Upper lobe of right lung (tissue), 1 donor: Measurements from ENCODE around the gene TMC2. TPM values are rescaled to one million over a fixed set of nuclear protein-coding genes. Genes with fewer than 3 reads are reported as not detected.

Experiments
- ATAC-seq: fragments of 200-7000 bp; cut with Tn5 transposase; one replicate; pipeline ENCODE4 v1.9.1; 2020; ENCODE audit warnings: mild to moderate bottlenecking, moderate library complexity
- DNase-seq: peaks from one replicate; pipeline ENCODE4 v3.0.0-alpha.2; 2020
- H3K27ac ChIP-seq: fragments of 200-600 bp; one replicate; pipeline ENCODE4 v1.8.0; 2022
- H3K27me3 ChIP-seq: fragments of 200-600 bp; one replicate; pipeline ENCODE4 v1.8.0; 2022; ENCODE audit warnings: mild to moderate bottlenecking
- H3K36me3 ChIP-seq: fragments of 200-600 bp; one replicate; pipeline ENCODE4 v1.8.0; 2022
- H3K4me1 ChIP-seq: fragments of 200-600 bp; one replicate; pipeline ENCODE4 v1.8.0; 2022
- H3K4me3 ChIP-seq: fragments of 200-600 bp; one replicate; pipeline ENCODE4 v1.8.0; 2022; ENCODE audit warnings: mild to moderate bottlenecking
- H3K9me3 ChIP-seq: fragments of 200-600 bp; one replicate; pipeline ENCODE4 v1.8.0; 2022
- intact Hi-C: fragments of 100-400 bp; cut with DNase I; formaldehyde crosslinking; loops from one replicate; pipeline ENCODE4 v1.11.0; 2022
- total RNA-seq: library from RNA; stranded (reverse); fragmentation: NEBNext Ultra II Directional; extraction: Animal tissue kit (Norgen Biotek cat#: 25700); gene quantifications from one replicate; pipeline ENCODE4 v1.2.1, GENCODE V29; 2021
- TF ChIP-seq, protein P1 (sequence below): fragments of 200-600 bp; IDR thresholded peaks from one replicate; pipeline ENCODE4 v1.8.0; 2022; ENCODE audit warnings: antibody characterized with exemption
- donor health status: DM: no; HTN: yes; CAD: no; lungs with severe emphysema.

Gene TMC2
- total RNA-seq, 1 donor from 2014 or later, result 0.43 TPM

DNA sequence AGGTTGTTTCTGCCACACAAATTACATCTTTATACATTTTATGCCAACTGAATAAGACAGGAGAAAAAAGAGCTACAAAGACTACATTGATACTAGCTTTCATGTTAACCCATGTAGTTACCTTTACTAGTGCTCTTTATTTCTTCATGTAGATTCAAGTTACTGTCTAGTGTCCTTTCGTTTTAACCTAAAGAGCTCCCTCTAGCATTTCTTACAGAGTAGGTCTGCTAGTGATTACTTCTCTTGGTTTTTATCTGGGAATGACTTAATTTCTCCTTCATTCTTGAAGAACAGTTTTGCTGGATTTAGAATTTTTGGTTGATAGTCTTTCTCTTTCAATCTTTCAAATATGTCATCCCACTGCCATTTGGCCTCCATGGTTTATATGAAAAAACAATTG is 94.9 kb downstream of the TMC2 start:
- ATAC-seq, result no peak
- Histone ChIP-seq H3K9me3 (no peaks in the 10 kb centered on the region), H3K4me1 (no peaks in the 10 kb centered on the region), H3K4me3 (no peak overlapping the region), H3K27me3 (no peaks in the 10 kb centered on the region), H3K27ac (no peak overlapping the region), H3K36me3 (no peaks in the 10 kb centered on the region)
- intact Hi-C loops, result no loop called here
- no peak for DNase-seq
- TF ChIP-seq, protein P1, sequence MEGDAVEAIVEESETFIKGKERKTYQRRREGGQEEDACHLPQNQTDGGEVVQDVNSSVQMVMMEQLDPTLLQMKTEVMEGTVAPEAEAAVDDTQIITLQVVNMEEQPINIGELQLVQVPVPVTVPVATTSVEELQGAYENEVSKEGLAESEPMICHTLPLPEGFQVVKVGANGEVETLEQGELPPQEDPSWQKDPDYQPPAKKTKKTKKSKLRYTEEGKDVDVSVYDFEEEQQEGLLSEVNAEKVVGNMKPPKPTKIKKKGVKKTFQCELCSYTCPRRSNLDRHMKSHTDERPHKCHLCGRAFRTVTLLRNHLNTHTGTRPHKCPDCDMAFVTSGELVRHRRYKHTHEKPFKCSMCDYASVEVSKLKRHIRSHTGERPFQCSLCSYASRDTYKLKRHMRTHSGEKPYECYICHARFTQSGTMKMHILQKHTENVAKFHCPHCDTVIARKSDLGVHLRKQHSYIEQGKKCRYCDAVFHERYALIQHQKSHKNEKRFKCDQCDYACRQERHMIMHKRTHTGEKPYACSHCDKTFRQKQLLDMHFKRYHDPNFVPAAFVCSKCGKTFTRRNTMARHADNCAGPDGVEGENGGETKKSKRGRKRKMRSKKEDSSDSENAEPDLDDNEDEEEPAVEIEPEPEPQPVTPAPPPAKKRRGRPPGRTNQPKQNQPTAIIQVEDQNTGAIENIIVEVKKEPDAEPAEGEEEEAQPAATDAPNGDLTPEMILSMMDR, result no peak

DNA sequence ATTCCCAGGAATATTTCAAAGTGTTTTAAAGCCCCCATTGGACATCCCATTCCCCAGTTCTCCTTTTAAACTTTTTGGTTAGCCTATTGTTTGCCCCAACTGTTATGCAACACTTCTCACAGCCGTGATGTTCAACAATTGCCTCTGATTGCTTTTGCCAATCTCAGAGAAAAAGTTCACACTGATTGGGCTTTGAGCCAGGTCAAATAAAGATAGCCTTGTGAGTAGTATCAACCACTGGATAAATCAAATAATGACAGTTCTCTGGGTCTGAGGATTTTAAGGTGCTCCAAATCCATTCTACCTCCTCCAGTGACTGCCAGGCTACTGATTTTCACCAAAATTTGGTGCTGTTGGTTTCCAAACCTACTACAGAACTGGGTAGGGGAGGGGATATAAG is 97.0 kb downstream of the TMC2 start:
- TF ChIP-seq, protein P1, result no peak
- no peak for DNase-seq
- intact Hi-C loops, result no loop called here

DNA sequence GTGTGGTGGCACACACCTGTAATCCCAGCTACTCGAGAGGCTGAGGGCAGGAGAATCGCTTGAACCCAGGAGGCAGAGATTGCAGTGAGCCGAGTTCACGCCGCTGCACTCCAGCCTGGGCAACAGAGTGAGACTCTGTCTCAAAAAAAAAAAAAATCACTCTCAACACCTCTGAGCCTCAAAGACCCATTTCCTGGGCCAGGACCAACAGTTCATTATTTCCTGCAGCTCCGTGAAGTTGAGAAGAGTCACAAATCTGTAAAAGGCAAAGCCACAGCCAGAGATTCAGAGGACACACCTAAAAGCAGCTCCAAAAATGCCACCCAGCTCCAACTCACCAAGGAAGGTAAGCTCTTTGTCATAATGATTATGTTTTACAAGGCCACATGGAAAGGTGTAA is 100.9 kb downstream of the TMC2 start:
- Histone ChIP-seq H3K4me1 (no peaks in the 10 kb centered on the region), H3K4me3 (no peak overlapping the region), H3K27ac (no peak overlapping the region), H3K27me3 (no peaks in the 10 kb centered on the region), H3K36me3 (no peaks in the 10 kb centered on the region), H3K9me3 (no peaks in the 10 kb centered on the region)
- DNase-seq (no peak), ATAC-seq (no peak)
- TF ChIP-seq, protein P1, result no peak
- intact Hi-C loops, result no loop called here

More for the DNA sequence above, 97.0 kb downstream of the TMC2 start:
- Histone ChIP-seq H3K36me3 (no peaks in the 10 kb centered on the region), H3K27ac (no peak overlapping the region), H3K9me3 (no peaks in the 10 kb centered on the region), H3K4me1 (no peaks in the 10 kb centered on the region), H3K27me3 (no peaks in the 10 kb centered on the region), H3K4me3 (no peak overlapping the region)
- ATAC-seq, result no peak

DNA sequence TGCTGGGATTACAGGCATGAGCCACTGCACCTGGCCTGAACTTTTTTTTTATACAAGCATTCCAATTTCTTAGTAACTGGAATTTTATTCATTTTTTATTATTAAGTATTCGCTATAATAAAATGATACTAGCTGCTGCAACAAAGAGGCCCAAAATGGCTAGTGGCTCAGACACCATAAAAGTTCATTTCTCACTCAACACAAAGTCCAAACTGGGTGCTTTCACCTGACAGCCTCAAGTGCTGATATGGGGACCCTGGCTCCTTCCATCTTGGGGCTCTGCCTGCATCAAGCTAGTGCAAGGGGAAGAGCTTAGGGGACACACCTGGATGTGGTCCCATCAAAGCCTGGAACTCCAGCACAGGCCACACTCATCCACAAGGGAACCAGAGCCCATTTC is 103.9 kb downstream of the TMC2 start:
- Histone ChIP-seq H3K9me3 (no peaks in the 10 kb centered on the region), H3K4me3 (no peak overlapping the region), H3K27me3 (no peaks in the 10 kb centered on the region), H3K36me3 (no peaks in the 10 kb centered on the region), H3K27ac (no peak overlapping the region), H3K4me1 (no peaks in the 10 kb centered on the region)
- intact Hi-C loops, result loop anchor here (10.0 kb wide), 1 partner anchor 125 kb away; no protein-coding TSS in a partner anchor
- no peak for ATAC-seq
- TF ChIP-seq, protein P1, result no peak
- DNase-seq, result no peak

DNA sequence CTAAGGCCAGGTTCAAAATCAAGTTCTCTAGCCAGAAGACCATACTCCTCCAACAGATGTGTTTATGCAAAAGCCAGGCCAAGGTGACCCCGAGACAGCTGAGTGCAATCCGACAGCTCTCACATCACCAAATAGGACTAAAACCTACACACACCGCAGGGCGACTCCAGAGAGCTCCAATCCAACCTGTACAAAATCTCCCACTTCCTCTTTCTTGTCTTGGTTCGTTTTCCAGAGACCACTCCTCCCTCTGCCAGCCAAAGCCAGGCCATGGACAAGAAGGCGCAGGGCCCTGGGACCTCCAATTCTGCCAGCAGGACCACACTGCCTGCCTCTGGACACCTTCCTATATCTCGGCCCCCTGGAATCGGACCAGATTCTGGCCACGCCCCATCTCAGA is 104.5 kb downstream of the TMC2 start:
- no peak for ATAC-seq
- DNase-seq, result no peak
- intact Hi-C loops, result loop anchor here (10.0 kb wide), 1 partner anchor 126 kb away; no protein-coding TSS in a partner anchor
- Histone ChIP-seq H3K27me3 (no peaks in the 10 kb centered on the region), H3K27ac (no peak overlapping the region), H3K4me1 (no peaks in the 10 kb centered on the region), H3K36me3 (no peaks in the 10 kb centered on the region), H3K9me3 (no peaks in the 10 kb centered on the region), H3K4me3 (no peak overlapping the region)
- TF ChIP-seq, protein P1, result no peak

DNA sequence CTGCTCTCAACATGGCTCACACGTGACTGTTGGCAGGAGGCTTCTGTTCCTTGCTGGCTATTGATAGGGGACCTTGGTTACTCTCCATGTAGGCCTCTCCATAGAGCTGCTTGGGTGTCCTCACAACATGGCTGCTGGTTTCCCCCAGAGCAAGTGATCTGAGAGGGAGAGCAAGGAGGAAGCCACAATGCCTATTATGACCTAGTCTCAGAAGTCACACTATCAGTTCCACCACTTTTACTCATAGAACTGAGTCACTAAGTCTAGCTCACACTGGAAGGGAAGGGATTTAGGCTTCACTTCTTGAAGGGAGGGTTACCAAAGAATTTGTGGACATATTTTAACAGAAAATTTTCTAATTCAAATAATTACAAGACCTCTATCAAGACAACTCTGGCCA is 107.3 kb downstream of the TMC2 start:
- intact Hi-C loops, result loop anchor here (10.0 kb wide), 1 partner anchor 129 kb away; no protein-coding TSS in a partner anchor
- TF ChIP-seq, protein P1, result no peak

More for the DNA sequence above, 107.3 kb downstream of the TMC2 start:
- no peaks in the 10 kb centered on the region for H3K27me3 ChIP-seq
- no peaks in the 10 kb centered on the region for H3K9me3 ChIP-seq
- H3K4me1 ChIP-seq, result no peaks in the 10 kb centered on the region
- H3K4me3 ChIP-seq, result no peak overlapping the region
- DNase-seq, result no peak
- H3K36me3 ChIP-seq, result no peaks in the 10 kb centered on the region
- H3K27ac ChIP-seq, result no peak overlapping the region
- no peak for ATAC-seq
